Small intestine (tissue), 7 donors: ENCODE results near the gene USP49. TPM values are rescaled to one million over a fixed set of nuclear protein-coding genes. Genes with fewer than 3 reads are reported as not detected.

Experiments used
- DNase-seq, 2 donors: peaks; one replicate each; pipeline versions ENCODE4 v3.0.0 to v3.0.0-alpha.2; 2013
- FAIRE-seq: peaks from 2 replicates; lab custom pipeline; 2012; peaks lifted over from hg19 to GRCh38; lab: Jason Lieb, UNC
- H3K27ac ChIP-seq, 3 donors: one replicate each; pipeline ENCODE4 v1.5.1; 2013; ENCODE audit warnings: low read length in 2 of 3, mild to moderate bottlenecking in 2 of 3, control low read depth in 1 of 3, inconsistent platforms in 1 of 3, low read depth in 1 of 3, moderate library complexity in 1 of 3
- H3K27me3 ChIP-seq, 3 donors: one replicate each; pipeline ENCODE4 v1.6.1; 2013; ENCODE audit warnings: low read length in 3 of 3, inconsistent platforms in 1 of 3; ENCODE audit not compliant: control insufficient read depth in 3 of 3, insufficient read depth in 3 of 3
- H3K36me3 ChIP-seq, 3 donors: one replicate each; pipeline ENCODE4 v1.6.1; 2013; ENCODE audit warnings: low read length in 3 of 3, inconsistent platforms in 1 of 3, low read depth in 1 of 3, mild to moderate bottlenecking in 1 of 3, moderate library complexity in 1 of 3; ENCODE audit not compliant: control insufficient read depth in 3 of 3, insufficient read depth in 2 of 3
- H3K4me1 ChIP-seq, 3 donors: one replicate each; pipeline ENCODE4 v1.6.1; 2013; ENCODE audit warnings: low read length in 2 of 3, inconsistent platforms in 1 of 3, low read depth in 1 of 3, mild to moderate bottlenecking in 1 of 3, moderate library complexity in 1 of 3; ENCODE audit not compliant: control insufficient read depth in 3 of 3, insufficient read depth in 2 of 3
- H3K4me3 ChIP-seq, 3 donors: one replicate each; pipeline ENCODE4 v1.5.1; 2013; ENCODE audit warnings: low read length in 3 of 3, control low read depth in 1 of 3, inconsistent platforms in 1 of 3, low read depth in 1 of 3, mild to moderate bottlenecking in 1 of 3, moderate library complexity in 1 of 3
- H3K9me3 ChIP-seq, 2 donors: one replicate each; pipeline ENCODE4 v1.6.1; 2013; ENCODE audit warnings: low read depth in 1 of 2, low read length in 1 of 2; ENCODE audit not compliant: control insufficient read depth in 2 of 2, insufficient read depth in 1 of 2
- WGBS, 3 donors: extraction: QIAGEN DNeasy Blood & Tissue Kit; methylation state at CpG; one replicate each; pipeline ENCODE4 v1.1.7; 2013; 5-methylcytosine and 5-hydroxymethylcytosine counted together
- polyA plus RNA-seq, 4 donors: library from polyadenylated mRNA; stranded (reverse) in 3 of 4; unstranded in 1 of 4; fragments of 200-250 nt in 3 of 4; fragments of 120-200 nt in 1 of 4; gene quantifications; one replicate each; pipeline versions ENCODE4 v1.2.1 to v1.2.3, GENCODE V29; 2013
- donor health status: healthy with polysubstance abuse.
- donor health status: control.
- donor health status: control.
- donor health status: Bipolar disorder and iron deficiency.
- donor health status: healthy.

USP49 gene
- polyA plus RNA-seq, 4 donors, result 0.27 to 3.8 (median 0.80) TPM

DNA sequence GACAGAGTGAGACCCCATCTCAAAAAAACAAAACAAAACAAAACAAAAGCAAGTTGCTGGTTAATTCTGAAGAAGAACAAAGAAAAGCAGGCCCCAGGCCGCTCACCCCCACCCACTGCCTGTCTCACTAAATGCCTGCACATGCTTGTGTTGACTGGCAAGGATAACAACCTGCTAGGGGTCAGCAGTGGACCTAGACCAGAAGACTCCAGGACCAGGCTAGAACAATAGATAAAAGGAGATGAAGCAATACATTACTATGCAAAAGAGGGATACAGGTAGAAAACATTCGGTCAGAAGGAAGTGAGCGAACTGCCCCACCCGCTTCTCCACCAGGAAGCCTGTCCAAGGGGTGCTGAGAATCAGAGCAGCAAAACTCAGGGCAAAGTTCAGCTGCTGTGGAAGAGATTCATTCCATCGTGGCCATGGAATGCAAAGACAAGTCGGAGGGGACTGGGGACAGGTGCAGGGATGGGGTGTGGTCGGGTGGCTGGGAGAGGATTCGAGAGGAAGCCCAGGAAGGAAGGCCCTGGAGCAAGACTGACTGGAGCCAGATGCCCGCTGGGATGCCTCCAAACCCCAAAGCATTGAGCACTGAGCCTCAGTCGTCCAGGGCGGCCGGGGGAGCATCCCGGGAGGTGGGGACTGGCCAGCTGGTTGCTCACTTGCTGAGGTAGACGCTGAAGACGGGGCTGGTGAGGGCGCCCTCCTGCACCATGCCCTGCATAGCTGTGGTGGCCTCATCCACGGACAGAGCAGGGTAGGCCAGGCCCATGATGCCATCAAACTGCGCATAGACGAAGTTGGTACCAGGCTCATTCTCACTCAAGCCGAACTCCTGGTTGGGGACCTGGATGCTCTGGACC, 153.3 kb downstream of the USP49 start:
- 68 to 75% (median 68%) methylated on average over 19 to 20 of the region's 20 CpGs for WGBS, 3 donors
- FAIRE-seq, result no peak

DNA sequence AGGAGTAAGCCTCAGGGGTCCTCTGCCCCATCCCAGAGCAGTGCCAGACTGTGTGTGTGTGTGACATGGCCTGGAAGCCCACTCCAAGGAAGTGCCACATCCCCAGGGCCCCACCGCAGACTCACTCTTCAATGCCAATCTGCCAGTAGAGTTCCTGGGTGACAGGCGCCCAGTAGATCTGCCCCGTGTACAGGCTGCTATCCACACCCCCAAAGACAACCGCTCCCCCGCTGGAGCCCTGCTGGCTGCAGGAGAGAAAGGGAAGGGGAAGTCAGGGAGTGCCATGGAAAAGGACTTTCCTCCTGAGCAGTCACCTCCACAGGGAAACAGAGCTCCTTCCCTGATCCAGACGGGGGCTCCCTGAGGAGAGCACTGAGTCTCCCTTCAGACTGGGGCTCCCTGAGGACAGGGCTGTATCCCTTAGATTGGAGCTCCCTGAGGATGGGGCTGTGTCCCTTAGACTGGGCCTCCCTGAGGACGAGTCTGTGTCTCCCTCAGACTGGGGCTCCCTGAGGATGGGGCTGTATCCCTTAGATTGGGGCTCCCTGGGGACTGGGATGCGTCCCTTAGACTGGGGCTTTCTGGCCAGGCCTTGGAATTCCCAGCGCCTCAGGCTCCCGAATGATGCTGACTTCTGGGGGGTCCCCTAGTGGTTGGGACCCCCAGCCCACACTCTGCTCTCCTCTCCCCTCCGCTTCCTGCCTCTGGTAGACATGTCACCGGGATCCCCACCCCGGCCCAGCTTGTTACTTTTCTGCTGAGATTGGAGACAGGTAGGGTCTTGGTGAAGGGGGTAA, 154.6 kb downstream of the USP49 start:
- H3K36me3 ChIP-seq, result no peaks in the 10 kb centered on the region
- H3K4me3 ChIP-seq, result no peak overlapping the region
- H3K9me3 ChIP-seq, result no peaks in the 10 kb centered on the region
- 75 to 82% (median 77%) methylated on average over 13 of the region's 13 CpGs for WGBS, 3 donors
- peaks cover 2 to 38% (median 6%) of the 10 kb centered on the region in 3 donors for H3K4me1 ChIP-seq
- H3K27ac ChIP-seq, result peak overlapping the region in 2 of 3 donors; percentile 77 to 82
- FAIRE-seq (no peak), DNase-seq (no peak)
- no peaks in the 10 kb centered on the region for H3K27me3 ChIP-seq

More for the DNA sequence above, 153.3 kb downstream of the USP49 start:
- no peaks in the 10 kb centered on the region for H3K9me3 ChIP-seq
- no peaks in the 10 kb centered on the region for H3K36me3 ChIP-seq
- peak overlapping the region; percentile 58 to 82 (median 77) for H3K27ac ChIP-seq
- peak; percentile 91 to 92 for DNase-seq
- H3K27me3 ChIP-seq, result no peaks in the 10 kb centered on the region
- peaks cover 0 to 25% (median 2%) of the 10 kb centered on the region in 3 donors for H3K4me1 ChIP-seq
- H3K4me3 ChIP-seq, result no peak overlapping the region

Other genes starting within 250 kb of the USP49 start
- 100 to 1,000 TPM in 1 of 4 donors, 10 to 100 TPM in 3; 11.5 to 153 (median 27.1) TPM for gene TFEB, start 159.8 kb downstream of the USP49 start, polyA plus RNA-seq
- gene PGC, start 148.0 kb downstream of the USP49 start, polyA plus RNA-seq, result 10 to 100 TPM in 3 of 4 donors, under 1 TPM in 1; 0.03 to 51.3 (median 13.0) TPM
- gene FRS3, start 115.5 kb downstream of the USP49 start, polyA plus RNA-seq, result 1 to 10 TPM; 1.1 to 4.2 (median 4.1) TPM
- 1 to 10 TPM in 2 of 4 donors, under 1 TPM in 1, not detected in 1; 0.89 to 1.7 (median 1.6) TPM for gene PRICKLE4, start 114.6 kb downstream of the USP49 start, polyA plus RNA-seq
- 100 to 1,000 TPM; 166 to 256 (median 207) TPM for gene TOMM6, start 107.7 kb downstream of the USP49 start, polyA plus RNA-seq
- gene MED20, start 25.8 kb upstream of the USP49 start, polyA plus RNA-seq, result 10 to 100 TPM in 1 of 4 donors, 1 to 10 TPM in 3; 8.1 to 25.7 (median 8.8) TPM
- gene BYSL, start 26.1 kb upstream of the USP49 start, polyA plus RNA-seq, result 10 to 100 TPM in 2 of 4 donors, 1 to 10 TPM in 2; 3.8 to 16.1 (median 9.4) TPM
- 10 to 100 TPM; 34.0 to 83.0 (median 48.4) TPM for gene CCND3, start 46.4 kb upstream of the USP49 start, polyA plus RNA-seq
- gene TAF8, start 155.1 kb upstream of the USP49 start, polyA plus RNA-seq, result 10 to 100 TPM in 2 of 4 donors, 1 to 10 TPM in 2; 6.7 to 33.6 (median 10.8) TPM
- gene C6orf132, start 247.2 kb upstream of the USP49 start, polyA plus RNA-seq, result 100 to 1,000 TPM in 2 of 4 donors, 10 to 100 TPM in 2; 44.1 to 198 (median 85.7) TPM